ENCODE results near the gene CCND2. TPM values are rescaled to one million over a fixed set of nuclear protein-coding genes. Genes with fewer than 3 reads are reported as not detected.

The CCND2 gene
- polyA plus RNA-seq, 1 experiment = 0.64 TPM

DNA sequence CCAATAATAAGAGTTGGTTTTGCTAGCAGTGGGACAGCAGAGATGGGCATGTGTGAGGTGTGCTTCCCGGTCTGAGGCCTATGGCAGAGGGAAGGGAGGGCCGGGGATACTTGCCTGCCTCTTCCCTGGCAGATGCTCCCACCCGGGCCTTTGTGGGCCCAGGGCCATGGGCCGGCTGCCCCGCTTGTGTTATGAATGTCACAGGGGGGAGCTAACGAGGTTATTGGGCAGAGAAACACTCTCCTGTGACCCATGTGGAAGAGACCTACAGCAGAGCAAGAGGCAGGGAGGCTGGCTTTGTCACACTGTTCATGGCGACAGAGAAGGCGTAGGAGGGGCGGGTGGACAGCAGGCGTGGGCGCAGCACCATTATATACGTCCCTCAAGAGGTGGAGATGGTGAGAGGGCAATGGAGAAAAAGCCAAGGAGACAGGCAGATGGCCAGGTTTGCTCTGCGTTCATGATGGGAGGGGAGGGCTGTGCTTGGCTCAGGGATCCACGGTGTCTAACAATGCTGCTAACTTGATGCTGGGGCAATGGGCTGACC is 13.3 kb downstream of the CCND2 start:
- no peak for DNase-seq (ENCODE audit: low read depth)
- Histone ChIP-seq H3K27me3 (ENCODE audit: control insufficient read depth, insufficient read depth, low read length) (peaks cover 5% of the 10 kb centered on the region), H3K4me3 (ENCODE audit: low read depth, low read length) (no peak overlapping the region), H3K36me3 (ENCODE audit: control insufficient read depth, insufficient read depth, low read length) (no peaks in the 10 kb centered on the region)
- no peak for TF ChIP-seq CTCF (IDR thresholded peaks at IDR 0.05; ENCODE audit: insufficient read depth, low read depth, low read length)
- ChIA-PET CTCF (no interaction called here), POLR2A (no interaction called here)

DNA sequence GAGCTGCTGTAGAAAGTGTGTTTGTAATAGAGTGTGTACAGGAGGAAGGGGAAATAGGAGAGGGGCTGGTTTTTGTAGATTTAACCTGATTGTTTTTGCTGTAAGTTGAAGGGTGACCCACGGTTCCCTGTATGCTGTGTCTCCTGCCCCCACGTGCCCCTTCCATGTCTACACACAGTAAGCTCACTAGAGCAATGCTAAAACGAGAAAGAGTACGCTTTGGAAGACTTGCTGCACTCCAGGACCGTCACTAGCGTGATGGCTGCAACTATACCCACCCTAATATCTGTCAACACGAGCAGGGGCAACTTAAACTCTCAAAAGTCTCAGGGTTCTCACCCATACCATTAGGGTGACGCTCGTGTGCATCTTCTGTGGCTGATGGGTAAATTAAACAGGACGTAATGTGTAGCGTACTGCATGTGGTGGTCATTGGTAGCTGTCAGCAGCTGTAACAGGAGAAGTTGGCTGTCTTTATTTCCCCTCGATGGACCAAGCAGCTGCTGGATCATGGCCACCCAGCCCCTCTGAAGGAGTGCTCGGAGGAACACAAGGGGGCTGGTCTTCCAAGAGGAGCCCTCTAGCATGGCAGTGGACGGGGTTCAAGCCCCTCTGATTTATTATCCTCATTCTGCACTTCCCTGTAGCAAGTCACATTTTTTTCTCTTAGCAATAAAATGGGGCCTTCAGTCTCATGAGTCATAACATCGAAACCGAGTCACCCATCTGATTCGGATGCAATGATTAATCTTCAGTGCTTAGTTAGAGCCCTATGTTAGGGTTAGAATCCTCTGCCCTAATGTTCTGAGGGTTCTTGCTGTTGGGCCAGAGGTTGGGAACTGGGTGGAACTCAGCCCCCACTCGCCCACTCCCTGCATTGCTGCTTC is 14.0 kb downstream of the CCND2 start:
- H3K4me3 ChIP-seq (ENCODE audit: low read depth, low read length) = no peak overlapping the region
- H3K36me3 ChIP-seq (ENCODE audit: control insufficient read depth, insufficient read depth, low read length) = no peaks in the 10 kb centered on the region
- CTCF ChIA-PET = no interaction called here
- no peak for DNase-seq (ENCODE audit: low read depth)
- POLR2A ChIA-PET = no interaction called here
- TF ChIP-seq CTCF (IDR thresholded peaks at IDR 0.05; ENCODE audit: insufficient read depth, low read depth, low read length) = no peak
- H3K27me3 ChIP-seq (ENCODE audit: control insufficient read depth, insufficient read depth, low read length) = peaks cover 5% of the 10 kb centered on the region

DNA sequence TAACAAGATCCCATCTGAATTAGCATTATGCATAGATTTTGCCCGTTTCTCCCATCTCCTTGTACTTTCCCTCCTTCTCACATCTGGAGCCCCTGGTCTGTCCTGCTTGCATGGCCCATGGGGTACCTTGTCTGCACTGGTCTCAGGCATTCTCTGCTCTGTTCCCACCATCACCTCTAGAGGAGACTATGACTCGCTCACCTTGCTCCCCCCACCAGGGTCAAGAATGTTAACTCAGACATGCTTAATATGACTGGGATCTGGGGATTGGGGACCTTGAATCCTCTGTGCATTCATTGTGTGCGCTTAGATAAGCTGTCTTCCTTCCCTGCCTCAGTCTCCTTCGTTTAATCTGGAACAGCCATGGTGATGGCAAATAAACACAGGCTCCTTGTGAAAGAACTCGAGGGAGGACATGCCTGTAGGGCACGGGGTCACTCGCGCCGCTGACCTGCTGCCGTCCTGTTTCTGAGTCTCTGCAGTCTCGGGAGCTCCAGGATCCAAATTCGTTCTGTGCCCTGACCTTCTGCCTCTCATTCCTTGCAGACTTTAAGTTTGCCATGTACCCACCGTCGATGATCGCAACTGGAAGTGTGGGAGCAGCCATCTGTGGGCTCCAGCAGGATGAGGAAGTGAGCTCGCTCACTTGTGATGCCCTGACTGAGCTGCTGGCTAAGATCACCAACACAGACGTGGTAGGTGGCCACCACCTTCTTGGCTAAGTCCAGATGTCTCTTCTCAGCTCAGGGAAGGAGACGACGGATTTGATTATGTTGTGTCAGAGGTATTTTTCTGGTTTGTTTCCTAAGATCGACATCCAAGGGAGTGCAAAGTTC is 15.0 kb downstream of the CCND2 start:
- no peak for TF ChIP-seq CTCF (IDR thresholded peaks at IDR 0.05; ENCODE audit: insufficient read depth, low read depth, low read length)
- Histone ChIP-seq H3K36me3 (ENCODE audit: control insufficient read depth, insufficient read depth, low read length) (no peaks in the 10 kb centered on the region), H3K4me3 (ENCODE audit: low read depth, low read length) (no peak overlapping the region), H3K27me3 (ENCODE audit: control insufficient read depth, insufficient read depth, low read length) (peaks cover 11% of the 10 kb centered on the region)
- no peak for DNase-seq (ENCODE audit: low read depth)
- ChIA-PET CTCF (interaction anchor here (1.9 to 2.4 kb wide), 2 partner anchors 12 to 19 kb away, joined by 6 read pairs; no protein-coding TSS in a partner anchor), POLR2A (no interaction called here)

- POLR2A ChIA-PET = no interaction called here
- Histone ChIP-seq H3K4me3 (ENCODE audit: low read depth, low read length) (no peak overlapping the region), H3K36me3 (ENCODE audit: control insufficient read depth, insufficient read depth, low read length) (no peaks in the 10 kb centered on the region), H3K27me3 (ENCODE audit: control insufficient read depth, insufficient read depth, low read length) (peaks cover 11% of the 10 kb centered on the region)
- TF ChIP-seq CTCF (IDR thresholded peaks at IDR 0.05; ENCODE audit: insufficient read depth, low read depth, low read length) = no peak
- CTCF ChIA-PET = interaction anchor here (1.0 to 2.4 kb wide), 4 partner anchors 11 to 291 kb away, joined by 3 to 6 read pairs (median 5); no protein-coding TSS in a partner anchor
- no peak for DNase-seq (ENCODE audit: low read depth)
Observed at GRCh38 chr12:4289231-4289878, 15.8 kb downstream of the CCND2 start.

Measured in BJ (cell line).